HG02763 (cell line): ENCODE measurements around the gene ZNF33B.
A peak's percentile ranks its signal among the peaks of the same experiment; 100 is the strongest.
"Not testable (repeated sequence)": the region's sequence is repeated elsewhere in the genome, so short reads cannot be mapped to it uniquely, and the experiment has no call there.

Experiments used
- ATAC-seq: cut with Tn5 transposase; IDR thresholded peaks from one replicate; pipeline ENCODE4 v1.9.1; 2021; ENCODE audit warnings: mild to moderate bottlenecking, moderate library complexity; ENCODE audit not compliant: unreplicated experiment

The ZNF33B gene

DNA sequence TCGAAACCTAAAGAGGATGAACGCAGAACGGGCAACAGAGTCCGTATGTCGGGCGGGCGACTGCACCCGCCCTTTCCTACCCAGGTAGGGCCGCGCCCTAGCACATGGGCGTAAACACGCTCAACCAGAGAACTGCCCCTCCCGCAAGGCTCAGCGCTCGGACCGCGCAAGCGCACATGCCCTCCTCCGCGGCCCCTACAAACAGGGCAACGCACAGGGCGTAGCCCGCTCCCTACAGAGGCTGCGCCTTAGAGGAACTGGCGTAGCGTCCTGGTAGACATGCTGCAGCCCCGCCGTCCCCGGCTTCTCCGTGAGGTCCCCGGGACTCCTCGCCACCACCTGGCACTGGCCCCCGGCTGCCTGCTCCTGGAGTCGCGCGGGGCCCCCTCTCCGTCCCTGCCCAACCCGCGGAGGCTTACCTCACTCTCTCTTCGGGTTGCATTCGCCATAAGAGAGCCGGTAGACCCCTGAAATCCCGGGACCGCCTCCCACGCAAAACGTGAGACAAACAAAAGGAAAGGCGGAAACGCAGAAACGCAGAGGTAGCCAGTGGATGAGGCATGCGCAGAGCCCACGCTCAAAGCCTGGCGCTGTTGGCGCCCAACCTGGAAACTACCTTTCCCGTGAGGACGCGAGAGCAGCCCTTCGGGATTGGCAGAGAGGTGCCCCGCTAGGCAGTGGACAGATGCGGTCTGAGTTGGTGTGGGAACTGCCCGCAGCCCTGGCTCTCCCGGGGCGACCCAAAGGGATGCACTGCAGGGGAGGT is at the start of gene ZNF33B:
Gene ZNF33B (minus strand): TSS at position 516 of the 766 bp plus-strand sequence. CDS start 1,642 bp downstream, outside the sequence.
- ATAC-seq, result peak; percentile 94

GRCh38 chr10:42684517-42684916 is 46.1 kb upstream of the ZNF33B start:
- no peak for ATAC-seq

DNA sequence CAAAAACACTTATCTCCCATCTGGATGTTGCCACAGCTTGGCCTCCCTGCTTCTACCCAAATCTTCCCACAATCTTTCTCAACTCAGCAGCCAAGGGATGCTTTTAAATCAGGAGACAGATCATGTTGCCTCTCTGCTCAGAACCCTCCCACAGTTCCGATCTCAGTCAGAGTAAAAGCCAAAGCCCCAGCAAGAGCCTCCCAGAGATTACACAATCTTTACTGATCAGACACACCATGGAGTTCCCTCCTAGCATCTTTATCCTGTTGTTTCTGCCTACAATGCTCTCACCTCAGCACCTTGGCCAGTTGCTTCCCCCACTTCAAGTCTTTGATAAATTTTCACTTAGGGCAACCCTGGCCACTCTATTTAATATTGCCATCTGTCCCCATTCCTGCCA is 41.9 kb upstream of the ZNF33B start:
- no peak for ATAC-seq

GRCh38 chr10:42665181-42665979 is 27.0 kb upstream of the ZNF33B start:
- ATAC-seq, result not testable (repeated sequence)

DNA sequence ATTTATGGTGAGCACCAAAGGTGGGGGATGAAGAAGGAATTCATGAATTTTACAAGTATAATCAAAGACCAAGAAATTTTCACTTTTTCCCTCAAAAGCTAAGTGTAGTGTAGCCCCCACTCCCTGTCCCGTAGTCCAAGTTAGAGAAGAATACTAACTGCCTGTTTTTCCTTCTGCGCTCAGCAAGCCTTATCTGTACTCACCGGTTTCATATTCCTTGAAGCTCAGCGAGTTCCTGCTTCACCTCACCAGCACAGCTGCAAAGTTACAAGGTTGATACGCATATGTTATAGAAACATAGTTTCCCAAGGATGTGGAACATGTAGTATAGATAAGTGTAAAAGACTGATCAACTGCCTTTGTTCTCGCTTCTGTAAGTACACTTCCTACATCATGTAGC is 16.0 kb upstream of the ZNF33B start:
- ATAC-seq, result no peak

DNA sequence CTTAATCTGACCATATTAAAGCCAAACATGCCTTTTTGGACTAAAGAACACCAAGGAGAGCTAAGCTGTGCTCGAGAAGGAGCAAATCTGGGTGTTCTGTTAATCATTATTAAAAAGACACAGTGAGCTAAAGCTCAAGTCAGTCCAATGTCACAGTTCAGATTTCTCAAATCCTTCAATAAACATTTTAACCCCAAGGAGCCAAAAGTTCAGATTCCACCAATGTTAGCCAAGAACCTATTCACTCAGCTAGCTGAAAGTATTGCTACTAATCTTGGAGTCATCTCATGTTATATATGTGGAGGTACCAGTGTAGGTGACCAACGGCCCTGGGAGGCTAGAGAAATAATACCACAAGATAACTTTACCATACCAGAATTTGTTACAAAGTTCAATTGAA is 14.5 kb upstream of the ZNF33B start:
- ATAC-seq, result no peak

DNA sequence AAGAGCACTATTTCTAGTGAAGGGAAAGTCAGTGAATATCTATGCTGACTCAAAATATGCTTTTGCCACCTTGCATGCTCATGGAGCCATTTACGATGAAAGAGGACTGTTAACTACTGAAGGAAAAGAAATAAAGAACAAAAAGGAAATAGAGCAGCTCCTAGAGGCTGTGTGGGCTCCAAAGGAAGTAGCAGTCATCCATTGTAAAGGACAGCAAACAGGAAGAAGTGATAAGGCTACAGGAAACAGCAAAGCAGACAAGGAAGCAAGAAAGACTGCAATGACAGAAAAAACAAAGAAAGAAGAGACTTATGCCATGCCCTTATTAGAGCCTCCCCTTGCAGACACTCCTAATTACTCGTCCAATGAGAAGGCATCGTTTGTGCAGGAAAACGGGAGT is 12.0 kb upstream of the ZNF33B start:
- no peak for ATAC-seq

- ATAC-seq, result no peak
Observed at GRCh38 chr10:42648512-42648911, 10.1 kb upstream of the ZNF33B start.

- ATAC-seq, result no peak
Observed at GRCh38 chr10:42646687-42647640, 8.6 kb upstream of the ZNF33B start.

- ATAC-seq, result no peak
Observed at GRCh38 chr10:42646214-42646613, 7.8 kb upstream of the ZNF33B start.

- ATAC-seq, result no peak
Observed at GRCh38 chr10:42645516-42645915, 7.1 kb upstream of the ZNF33B start.

DNA sequence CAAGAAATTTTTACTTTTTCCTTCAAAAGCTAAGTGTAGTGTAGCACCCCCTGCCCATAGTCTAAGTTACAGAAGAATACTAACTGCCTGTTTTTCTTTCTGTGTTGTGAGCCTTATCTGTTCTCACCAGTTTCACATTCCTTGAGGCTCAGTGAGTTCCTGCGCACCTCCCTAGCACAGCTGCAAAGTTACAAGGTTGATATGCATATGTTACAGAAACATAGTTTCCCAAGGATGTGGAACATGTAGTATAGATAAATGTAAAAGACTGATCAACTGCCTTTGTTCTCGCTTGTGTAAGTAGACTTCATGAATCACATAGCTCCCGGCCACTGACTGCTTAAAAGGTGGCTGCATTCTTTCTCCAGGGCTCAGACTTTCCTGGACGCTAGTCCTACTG is 6.7 kb upstream of the ZNF33B start:
- no peak for ATAC-seq

GRCh38 chr10:42640610-42641229 is 2.4 kb upstream of the ZNF33B start:
- no peak for ATAC-seq

- ATAC-seq, result no peak
Observed at GRCh38 chr10:42638821-42639270, 476 bp upstream of the ZNF33B start.

DNA sequence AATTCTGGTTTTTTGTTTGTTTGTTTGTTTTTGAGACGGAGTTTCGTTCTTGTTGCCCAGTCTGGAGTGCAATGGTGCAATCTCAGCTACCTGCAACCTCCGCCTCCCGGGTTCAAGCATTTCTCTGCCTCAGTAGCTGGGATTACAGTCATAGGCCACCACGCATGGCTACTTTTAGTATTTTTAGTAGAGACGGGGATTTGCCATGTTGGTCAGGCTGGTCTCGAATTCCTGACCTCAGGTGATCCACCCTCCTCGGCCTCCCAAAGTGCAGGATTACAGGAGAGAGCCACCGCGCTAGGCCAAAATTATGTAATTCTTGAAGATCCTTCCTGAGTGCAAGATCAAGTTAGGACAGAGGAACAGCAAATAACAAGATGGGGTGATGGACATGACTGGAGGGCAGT is 719 bp downstream of the ZNF33B start:
- no peak for ATAC-seq

- no peak for ATAC-seq
Observed at GRCh38 chr10:42637142-42637541, 1.2 kb downstream of the ZNF33B start.

GRCh38 chr10:42635098-42635497 is 3.3 kb downstream of the ZNF33B start:
- no peak for ATAC-seq

GRCh38 chr10:42632564-42632963 is 5.8 kb downstream of the ZNF33B start:
- ATAC-seq, result no peak

DNA sequence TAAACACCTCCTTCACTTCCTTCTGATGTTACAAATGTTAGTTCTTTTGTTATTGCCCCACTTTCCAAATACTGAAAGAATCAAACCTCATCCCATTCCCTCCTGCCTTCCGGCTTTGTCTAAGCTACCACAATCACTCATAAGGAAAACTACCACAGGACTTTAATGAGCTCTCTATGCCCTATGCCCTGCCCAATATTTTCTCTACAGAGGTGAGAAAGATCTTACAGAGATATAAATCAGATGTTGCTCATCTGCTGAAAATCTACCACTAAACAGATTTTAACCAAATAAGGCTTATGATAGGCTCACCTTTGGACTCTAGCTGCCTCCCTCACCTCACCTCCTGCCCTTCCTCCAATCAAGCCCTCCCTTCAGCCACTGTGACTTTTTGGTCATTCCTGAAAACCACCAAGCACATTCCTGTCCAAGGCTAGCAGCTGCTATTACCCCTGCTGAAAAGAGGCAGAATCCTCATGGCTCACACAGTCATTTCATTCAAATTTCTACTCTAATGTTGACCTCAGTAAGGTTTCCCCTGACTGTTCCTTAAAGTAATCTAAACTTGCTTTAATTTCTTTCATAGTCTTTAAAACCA is 7.7 kb downstream of the ZNF33B start:
- no peak for ATAC-seq

DNA sequence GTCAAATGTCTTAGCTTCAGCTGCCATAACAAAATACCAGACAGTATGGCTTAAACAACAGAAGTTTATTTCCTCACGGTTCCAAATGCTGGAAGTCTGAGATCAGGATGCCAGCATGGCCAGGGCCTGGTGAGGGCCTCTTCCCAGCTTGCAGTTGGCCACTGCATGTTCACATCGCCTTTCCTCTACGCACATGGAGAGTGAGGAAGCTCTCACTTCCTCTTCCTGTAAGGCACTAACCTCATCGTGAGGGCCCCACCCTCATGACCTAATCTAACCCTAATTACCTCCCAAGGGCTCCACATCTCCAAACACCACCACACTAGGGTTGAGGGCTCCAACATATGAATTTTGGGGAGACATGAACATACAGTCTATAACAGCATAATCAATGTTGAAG is 14.4 kb downstream of the ZNF33B start:
- ATAC-seq, result no peak
